Ascending aorta (tissue), 2 donors: ENCODE results near the gene CEBPG. TPM values are rescaled to one million over a fixed set of nuclear protein-coding genes. Genes with fewer than 3 reads are reported as not detected.

Experiments
- DNase-seq, 2 donors: peaks; one replicate each; pipeline ENCODE4 v3.0.0-alpha.2; 2019; ENCODE audit warnings: low spot score in 2 of 2
- H3K27ac ChIP-seq, 2 donors: fragments of 200-600 bp; sonication (generic); one replicate each; pipeline ENCODE4 v1.5.1; 2016 to 2017; ENCODE audit warnings: mild to moderate bottlenecking in 1 of 2
- H3K27me3 ChIP-seq: fragments of 200-600 bp; sonication (generic); one replicate; pipeline ENCODE4 v1.5.1; 2017
- H3K36me3 ChIP-seq, 2 donors: fragments of 200-600 bp; sonication (generic); one replicate each; pipeline ENCODE4 v1.5.1; 2016
- H3K4me1 ChIP-seq, 2 donors: fragments of 200-600 bp; sonication (generic); one replicate each; pipeline ENCODE4 v1.5.1; 2016 to 2017; ENCODE audit warnings: mild to moderate bottlenecking in 1 of 2
- H3K4me3 ChIP-seq, 2 donors: fragments of 200-600 bp; sonication (generic); one replicate each; pipeline ENCODE4 v1.5.1; 2016 to 2017; ENCODE audit warnings: mild to moderate bottlenecking in 1 of 2
- H3K9me3 ChIP-seq, 2 donors: fragments of 200-600 bp; sonication (generic); one replicate each; pipeline ENCODE4 v1.5.1; 2016
- intact Hi-C: fragments of 100-400 bp; cut with DNase I; formaldehyde crosslinking; loops from one replicate; pipeline ENCODE4 v1.15.1; 2023
- total RNA-seq: library from RNA; depleted of rRNA; stranded (reverse); fragments of >200 nt; gene quantifications from one replicate; pipeline ENCODE4 v1.1.0, GENCODE V29; 2016
- TF ChIP-seq, protein P1 (sequence below), 3 experiments: fragments of 200-600 bp in 2 of 3; fragments of 450-650 bp in 1 of 3; sonication (generic) in 2 of 3; IDR thresholded peaks; one replicate each; pipeline ENCODE4 v1.5.1; 2016 to 2019; ENCODE audit warnings: antibody characterized with exemption in 3 of 3, mild to moderate bottlenecking in 1 of 3, moderate library complexity in 1 of 3

Gene CEBPG
- total RNA-seq, 1 donor from 2014 or later: 21.9 TPM

DNA sequence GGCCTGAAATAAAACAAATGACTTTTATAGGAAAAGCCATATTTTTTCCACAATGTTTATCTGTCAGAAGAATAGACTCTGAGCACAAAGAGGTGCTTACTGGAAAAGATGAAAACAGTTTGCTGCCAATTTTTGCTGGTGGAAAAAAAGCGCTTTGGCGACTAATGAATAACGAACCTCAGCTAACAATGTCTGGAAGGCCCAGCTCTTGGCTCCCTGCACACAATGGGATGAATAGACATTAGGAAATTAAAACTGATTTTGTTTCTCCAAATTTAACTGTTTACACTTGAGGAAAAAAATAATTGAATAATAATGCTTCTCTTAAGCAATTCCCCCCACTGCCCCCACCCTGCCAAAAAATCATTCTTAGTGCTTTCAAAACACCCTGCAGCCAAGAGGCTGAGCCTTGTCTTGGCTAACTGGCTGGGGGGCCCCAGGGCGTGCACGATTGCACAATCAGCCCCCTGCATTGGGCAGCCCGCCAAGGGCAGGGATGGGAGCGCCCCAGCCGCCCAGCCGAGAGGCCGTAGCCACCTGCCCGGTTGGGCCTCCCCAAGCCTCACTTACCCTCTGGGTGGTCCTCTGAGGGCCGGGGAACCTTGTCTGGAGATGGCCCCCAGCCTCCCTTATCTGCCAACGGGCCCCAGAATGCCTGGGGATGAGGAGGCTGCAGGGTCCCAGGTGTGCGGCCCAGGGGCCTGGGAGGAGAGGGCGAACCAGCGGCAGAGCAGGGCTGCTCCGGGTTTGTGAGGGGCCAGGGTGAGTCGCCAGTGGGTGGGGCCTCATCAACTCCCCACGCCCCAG is 16.8 kb downstream of the CEBPG start:
- H3K27me3 ChIP-seq: no peaks in the 10 kb centered on the region
- no peak overlapping the region for H3K4me3 ChIP-seq
- intact Hi-C loops: loop anchor here (5.0 kb wide), 1 partner anchor 88 kb away; the partner anchor contains the start of gene CEBPA
- H3K27ac ChIP-seq: peak overlapping the region in 1 of 2 donors; percentile 53
- TF ChIP-seq, protein P1, sequence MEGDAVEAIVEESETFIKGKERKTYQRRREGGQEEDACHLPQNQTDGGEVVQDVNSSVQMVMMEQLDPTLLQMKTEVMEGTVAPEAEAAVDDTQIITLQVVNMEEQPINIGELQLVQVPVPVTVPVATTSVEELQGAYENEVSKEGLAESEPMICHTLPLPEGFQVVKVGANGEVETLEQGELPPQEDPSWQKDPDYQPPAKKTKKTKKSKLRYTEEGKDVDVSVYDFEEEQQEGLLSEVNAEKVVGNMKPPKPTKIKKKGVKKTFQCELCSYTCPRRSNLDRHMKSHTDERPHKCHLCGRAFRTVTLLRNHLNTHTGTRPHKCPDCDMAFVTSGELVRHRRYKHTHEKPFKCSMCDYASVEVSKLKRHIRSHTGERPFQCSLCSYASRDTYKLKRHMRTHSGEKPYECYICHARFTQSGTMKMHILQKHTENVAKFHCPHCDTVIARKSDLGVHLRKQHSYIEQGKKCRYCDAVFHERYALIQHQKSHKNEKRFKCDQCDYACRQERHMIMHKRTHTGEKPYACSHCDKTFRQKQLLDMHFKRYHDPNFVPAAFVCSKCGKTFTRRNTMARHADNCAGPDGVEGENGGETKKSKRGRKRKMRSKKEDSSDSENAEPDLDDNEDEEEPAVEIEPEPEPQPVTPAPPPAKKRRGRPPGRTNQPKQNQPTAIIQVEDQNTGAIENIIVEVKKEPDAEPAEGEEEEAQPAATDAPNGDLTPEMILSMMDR (IDR thresholded peaks at IDR 0.05): no peak
- peaks cover 3 to 27% of the 10 kb centered on the region in 2 donors for H3K4me1 ChIP-seq
- peaks cover 0 to 22% of the 10 kb centered on the region in 2 donors for H3K36me3 ChIP-seq
- no peaks in the 10 kb centered on the region for H3K9me3 ChIP-seq
- no peak for DNase-seq

- peaks cover 0 to 17% of the 10 kb centered on the region in 2 donors for H3K36me3 ChIP-seq
- TF ChIP-seq, protein P1 (IDR thresholded peaks at IDR 0.05): no peak
- no peak for DNase-seq
- peaks cover 3 to 33% of the 10 kb centered on the region in 2 donors for H3K4me1 ChIP-seq
- intact Hi-C loops: loop anchor here (5.0 kb wide), 1 partner anchor 89 kb away; the partner anchor contains the start of gene CEBPA
- H3K4me3 ChIP-seq: no peak overlapping the region
- no peak overlapping the region for H3K27ac ChIP-seq
- no peaks in the 10 kb centered on the region for H3K27me3 ChIP-seq
- H3K9me3 ChIP-seq: no peaks in the 10 kb centered on the region
Measured at GRCh38 chr19:33390908-33391630, 17.6 kb downstream of the CEBPG start.

DNA sequence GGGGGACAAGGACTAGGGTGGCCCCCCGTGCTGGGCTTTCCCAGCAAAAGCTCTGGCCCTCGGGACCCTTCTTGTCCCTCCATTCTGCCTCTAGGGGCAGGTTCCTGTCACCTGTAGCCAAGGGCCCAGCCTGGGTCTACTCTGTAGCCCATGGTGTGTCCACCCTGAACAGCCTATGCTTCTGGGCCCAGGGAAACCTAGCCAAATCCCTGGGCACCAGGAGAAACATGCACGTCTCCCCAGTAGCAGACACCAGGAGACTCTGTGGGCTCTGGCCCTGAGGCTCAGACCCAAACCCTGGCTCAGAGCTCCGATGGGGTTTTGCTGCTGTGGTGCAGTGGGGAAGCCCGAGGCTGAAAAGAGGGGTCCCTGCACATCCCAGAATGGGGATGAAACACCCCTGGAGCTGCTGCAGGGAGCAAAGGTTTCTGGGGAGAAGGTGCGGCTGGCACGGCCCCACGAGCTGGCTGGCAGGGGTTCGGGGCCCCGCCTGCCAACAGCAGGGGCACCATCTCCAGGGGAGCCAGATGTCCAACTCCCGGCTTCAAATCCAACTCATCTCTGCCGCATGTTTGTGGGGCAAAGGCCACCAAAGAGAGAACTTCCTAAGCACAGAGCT is 18.2 kb downstream of the CEBPG start:
- Histone ChIP-seq H3K27ac (no peak overlapping the region), H3K27me3 (no peaks in the 10 kb centered on the region), H3K9me3 (no peaks in the 10 kb centered on the region), H3K4me1 (peaks cover 3 to 35% of the 10 kb centered on the region in 2 donors), H3K4me3 (no peak overlapping the region), H3K36me3 (peaks cover 0 to 11% of the 10 kb centered on the region in 2 donors)
- DNase-seq: no peak
- intact Hi-C loops: loop anchor here (5.0 kb wide), 1 partner anchor 89 kb away; the partner anchor contains the start of gene CEBPA
- TF ChIP-seq, protein P1 (IDR thresholded peaks at IDR 0.05): no peak

DNA sequence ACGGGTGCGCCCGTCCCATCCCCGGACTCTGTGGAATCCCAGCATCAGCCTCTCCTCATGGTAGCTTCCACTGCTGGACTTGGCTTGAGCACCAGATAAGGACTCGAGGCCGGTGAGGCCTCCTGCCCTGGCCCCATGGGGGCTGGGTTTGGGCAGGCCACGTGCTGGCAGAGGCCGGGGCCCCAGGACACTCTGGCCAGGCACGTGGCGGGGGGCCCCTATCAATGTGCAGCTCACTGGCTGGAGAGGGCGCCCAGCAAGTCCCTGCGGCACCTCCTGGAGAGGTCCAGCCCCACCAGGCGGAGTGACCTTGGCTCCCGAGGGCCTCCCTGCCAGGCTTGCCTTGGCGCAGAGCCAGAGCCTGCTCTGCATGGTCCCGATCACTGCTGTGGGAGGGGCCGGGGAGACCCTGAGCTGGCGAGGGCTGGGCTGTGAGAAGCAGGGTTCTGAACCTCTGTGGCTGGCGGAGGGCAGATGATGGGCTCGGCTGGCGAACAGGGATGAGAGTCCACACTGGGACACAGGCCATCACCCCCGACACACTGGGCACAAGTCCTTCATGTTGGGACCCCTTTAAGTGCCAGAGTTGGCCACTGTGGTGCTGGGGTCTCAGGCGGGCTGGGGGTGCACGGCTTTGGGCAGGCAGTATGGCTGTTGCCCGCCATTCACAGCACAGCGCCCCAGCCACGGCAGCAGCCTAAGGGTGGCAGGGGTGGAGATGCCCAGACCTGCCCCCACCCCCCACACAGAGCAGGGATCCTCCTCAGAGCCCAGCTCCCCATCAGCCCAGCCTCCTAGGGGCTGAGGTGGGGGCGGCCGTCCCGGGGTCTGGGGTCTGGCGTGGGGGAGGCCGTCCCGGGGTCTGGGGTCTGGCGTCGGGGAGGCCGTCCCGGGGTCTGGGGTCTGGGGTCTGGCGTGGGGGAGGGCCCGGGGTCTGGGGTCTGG is 19.1 kb downstream of the CEBPG start:
- Histone ChIP-seq H3K4me3 (no peak overlapping the region), H3K9me3 (no peaks in the 10 kb centered on the region), H3K27ac (no peak overlapping the region), H3K27me3 (no peaks in the 10 kb centered on the region), H3K36me3 (peaks cover 0 to 2% of the 10 kb centered on the region in 2 donors), H3K4me1 (peaks cover 3 to 38% of the 10 kb centered on the region in 2 donors)
- intact Hi-C loops: loop anchor here (5.0 kb wide), 1 partner anchor 90 kb away; the partner anchor contains the start of gene CEBPA
- TF ChIP-seq, protein P1 (IDR thresholded peaks at IDR 0.05): no peak
- no peak for DNase-seq
